ENCODE measurements around the gene VIPR1.
A peak's percentile ranks its signal among the peaks of the same experiment; 100 is the strongest.

The VIPR1 gene

GRCh38 chr3:42502429-42503250 is at the start of gene VIPR1:
Gene VIPR1 (plus strand): TSS chr3:42502643. CDS start chr3:42502736, 93 bp downstream.
- peak; percentile 95 for DNase-seq

GRCh38 chr3:42456211-42456610 is 46.2 kb upstream of the VIPR1 start:
- DNase-seq = no peak

GRCh38 chr3:42459151-42459550 is 43.3 kb upstream of the VIPR1 start:
- DNase-seq = no peak

GRCh38 chr3:42461762-42462161 is 40.7 kb upstream of the VIPR1 start:
- DNase-seq = no peak

- DNase-seq = no peak
These were observed 39.4 kb upstream of the VIPR1 start for GRCh38 chr3:42463093-42463492.

- no peak for DNase-seq
These were observed 34.3 kb upstream of the VIPR1 start for GRCh38 chr3:42468111-42468510.

- no peak for DNase-seq
These were observed 29.9 kb upstream of the VIPR1 start for GRCh38 chr3:42472555-42472954.

GRCh38 chr3:42473083-42473932 is 29.1 kb upstream of the VIPR1 start:
- DNase-seq = no peak

- DNase-seq = no peak
These were observed 26.0 kb upstream of the VIPR1 start for GRCh38 chr3:42476225-42477125.

GRCh38 chr3:42477696-42478095 is 24.7 kb upstream of the VIPR1 start:
- DNase-seq = no peak

- DNase-seq = no peak
These were observed 23.6 kb upstream of the VIPR1 start for GRCh38 chr3:42478830-42479229.

- no peak for DNase-seq
These were observed 15.5 kb upstream of the VIPR1 start for GRCh38 chr3:42486814-42487565.

- no peak for DNase-seq
These were observed 13.8 kb upstream of the VIPR1 start for GRCh38 chr3:42488687-42489086.

GRCh38 chr3:42489116-42489936 is 13.1 kb upstream of the VIPR1 start:
- no peak for DNase-seq

GRCh38 chr3:42489937-42490227 is 12.6 kb upstream of the VIPR1 start:
- no peak for DNase-seq

- DNase-seq = no peak
These were observed 12.2 kb upstream of the VIPR1 start for GRCh38 chr3:42490243-42490642.

GRCh38 chr3:42491881-42492507 is 10.4 kb upstream of the VIPR1 start:
- DNase-seq = no peak

GRCh38 chr3:42492508-42493080 is 9.8 kb upstream of the VIPR1 start:
- DNase-seq = no peak

GRCh38 chr3:42493126-42493797 is 9.2 kb upstream of the VIPR1 start:
- no peak for DNase-seq

GRCh38 chr3:42493798-42494151 is 8.7 kb upstream of the VIPR1 start:
- DNase-seq = no peak

All from stimulated activated CD4-positive, alpha-beta T cell treated with anti-CD3 and anti-CD28 coated beads, Interleukin-4, amount 100 ng/mL, for 1 hour (primary cell).